GM12874 (cell line): Measurements from ENCODE around the gene NUDT21.

Source experiments
- TF ChIP-seq, protein P1 (sequence below): IDR thresholded peaks from 2 replicates; pipeline ENCODE4 v1.5.1; 2011; ENCODE audit warnings: low read depth, mild to moderate bottlenecking, control low read depth, low read length, moderate library complexity; ENCODE audit not compliant: insufficient read depth

The NUDT21 gene

GRCh38 chr16:56382901-56383355, 68.2 kb downstream of the NUDT21 start:
- TF ChIP-seq, protein P1, sequence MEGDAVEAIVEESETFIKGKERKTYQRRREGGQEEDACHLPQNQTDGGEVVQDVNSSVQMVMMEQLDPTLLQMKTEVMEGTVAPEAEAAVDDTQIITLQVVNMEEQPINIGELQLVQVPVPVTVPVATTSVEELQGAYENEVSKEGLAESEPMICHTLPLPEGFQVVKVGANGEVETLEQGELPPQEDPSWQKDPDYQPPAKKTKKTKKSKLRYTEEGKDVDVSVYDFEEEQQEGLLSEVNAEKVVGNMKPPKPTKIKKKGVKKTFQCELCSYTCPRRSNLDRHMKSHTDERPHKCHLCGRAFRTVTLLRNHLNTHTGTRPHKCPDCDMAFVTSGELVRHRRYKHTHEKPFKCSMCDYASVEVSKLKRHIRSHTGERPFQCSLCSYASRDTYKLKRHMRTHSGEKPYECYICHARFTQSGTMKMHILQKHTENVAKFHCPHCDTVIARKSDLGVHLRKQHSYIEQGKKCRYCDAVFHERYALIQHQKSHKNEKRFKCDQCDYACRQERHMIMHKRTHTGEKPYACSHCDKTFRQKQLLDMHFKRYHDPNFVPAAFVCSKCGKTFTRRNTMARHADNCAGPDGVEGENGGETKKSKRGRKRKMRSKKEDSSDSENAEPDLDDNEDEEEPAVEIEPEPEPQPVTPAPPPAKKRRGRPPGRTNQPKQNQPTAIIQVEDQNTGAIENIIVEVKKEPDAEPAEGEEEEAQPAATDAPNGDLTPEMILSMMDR, result no peak

DNA sequence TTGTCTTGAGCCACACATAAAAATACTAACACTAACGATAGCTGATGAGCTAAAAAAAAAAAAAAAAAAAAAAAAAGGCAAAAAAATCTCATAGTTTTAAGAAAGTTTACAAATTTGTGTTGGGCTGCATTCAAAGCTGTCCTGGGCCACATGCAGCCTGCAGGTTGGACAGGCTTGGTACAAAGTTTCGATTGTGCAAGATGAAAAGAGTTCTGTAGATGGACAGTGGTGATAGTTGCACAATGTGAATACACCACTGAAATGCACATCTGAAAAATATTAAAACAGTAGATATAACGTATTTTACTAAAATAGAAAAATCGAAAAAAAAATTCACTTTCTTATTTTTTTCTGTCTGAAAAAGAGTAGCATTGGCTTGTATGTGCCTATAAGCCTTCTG, 68.7 kb downstream of the NUDT21 start:
- TF ChIP-seq, protein P1, result no peak
